GM19193 (cell line): ENCODE data around the gene DUSP9.

Experiments
- POLR2A ChIP-seq: IDR thresholded peaks from 4 replicates; pipeline ENCODE4 v1.6.1; 2011; ENCODE audit not compliant: insufficient read depth, insufficient read length; ENCODE audit errors: extremely low read depth

The DUSP9 gene, protein sequence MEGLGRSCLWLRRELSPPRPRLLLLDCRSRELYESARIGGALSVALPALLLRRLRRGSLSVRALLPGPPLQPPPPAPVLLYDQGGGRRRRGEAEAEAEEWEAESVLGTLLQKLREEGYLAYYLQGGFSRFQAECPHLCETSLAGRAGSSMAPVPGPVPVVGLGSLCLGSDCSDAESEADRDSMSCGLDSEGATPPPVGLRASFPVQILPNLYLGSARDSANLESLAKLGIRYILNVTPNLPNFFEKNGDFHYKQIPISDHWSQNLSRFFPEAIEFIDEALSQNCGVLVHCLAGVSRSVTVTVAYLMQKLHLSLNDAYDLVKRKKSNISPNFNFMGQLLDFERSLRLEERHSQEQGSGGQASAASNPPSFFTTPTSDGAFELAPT

DNA sequence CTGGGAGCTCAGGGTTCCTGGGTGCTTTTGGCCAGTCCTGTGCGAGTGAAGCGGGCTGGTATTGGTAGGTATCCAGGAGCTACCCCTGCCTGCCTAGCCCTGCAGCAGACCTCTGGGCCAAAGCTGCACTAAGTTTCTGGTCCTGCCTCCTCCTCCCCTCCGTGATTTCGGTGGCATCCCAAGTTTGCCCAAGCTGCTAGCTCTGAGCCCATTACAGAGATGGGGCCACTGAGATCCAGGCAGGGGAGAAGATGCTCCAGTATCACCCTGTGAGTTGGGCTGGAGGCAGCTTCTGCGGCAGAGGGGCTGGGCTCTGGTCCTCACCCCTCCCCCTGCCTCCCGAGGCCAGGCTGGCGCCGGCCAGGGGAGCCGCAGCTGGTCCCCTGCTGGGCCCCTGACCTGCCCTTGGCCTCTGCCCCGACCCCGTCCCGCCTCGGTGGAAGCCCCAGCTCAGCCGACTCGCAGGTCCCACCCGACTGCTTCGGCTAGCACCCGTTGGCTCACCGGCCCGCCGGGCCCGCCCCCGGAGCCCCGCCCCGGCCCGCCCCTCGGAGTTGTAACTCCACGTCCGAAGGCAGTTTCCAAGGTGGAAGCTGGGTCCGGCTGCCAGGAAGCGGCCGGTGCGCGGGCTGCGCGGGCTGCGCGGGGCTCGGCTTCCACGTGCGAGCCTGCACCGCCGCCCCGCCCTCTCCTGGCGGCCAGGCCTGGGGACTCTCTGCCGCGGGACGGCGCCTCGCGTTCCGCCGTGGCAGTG lies at the start of gene DUSP9:
Gene DUSP9 (plus strand): TSS at position 584 of the 754 bp plus-strand sequence. CDS start 751 bp downstream, outside the sequence.
- TF ChIP-seq POLR2A: no peak

- TF ChIP-seq POLR2A: peak; percentile 43
Observed at GRCh38 chrX:153598541-153599191, 48.3 kb upstream of the DUSP9 start, which contains the start of gene CCNQ. Gene CCNQ (minus strand): TSS chrX:153599139. CDS start chrX:153599073, 66 bp downstream.

- no peak for TF ChIP-seq POLR2A
Observed at GRCh38 chrX:153599192-153600031, 47.6 kb upstream of the DUSP9 start.

DNA sequence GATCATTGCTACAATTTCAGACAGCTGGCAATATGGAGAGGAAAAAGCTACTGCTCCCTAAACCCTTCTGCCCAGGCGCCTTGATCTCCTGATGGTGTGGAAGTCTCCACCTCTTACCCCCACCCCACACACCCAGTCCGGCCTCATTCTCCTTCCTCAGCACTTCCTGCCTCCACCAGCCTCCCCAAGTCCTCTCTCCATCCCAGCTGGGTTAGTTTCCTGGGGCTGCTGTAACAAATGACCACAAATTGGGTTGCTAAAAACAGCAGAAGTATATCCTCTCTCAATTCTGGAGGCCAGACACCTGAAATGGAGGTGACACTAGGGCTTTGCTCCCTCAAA lies 47.0 kb upstream of the DUSP9 start:
- TF ChIP-seq POLR2A: no peak

DNA sequence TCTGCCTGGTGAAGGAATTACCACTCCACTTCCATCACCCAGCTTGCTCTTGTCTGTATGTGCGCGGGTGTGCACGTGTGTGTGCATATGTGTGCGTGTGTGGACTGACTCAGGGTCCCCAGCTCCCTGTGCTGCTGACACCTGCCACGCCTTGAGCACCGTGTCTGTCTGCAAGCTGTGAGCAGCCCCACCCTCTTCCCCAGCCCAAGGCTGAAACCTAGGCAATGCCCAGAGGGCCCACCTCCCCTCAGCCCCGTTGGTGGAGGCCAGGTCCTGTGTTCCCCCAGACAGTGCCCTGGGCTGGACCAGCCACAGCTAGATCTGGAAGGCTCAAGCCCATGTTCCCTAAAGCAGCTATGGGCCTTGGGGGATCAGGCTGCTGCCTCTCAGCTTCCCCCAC lies 46.1 kb upstream of the DUSP9 start:
- TF ChIP-seq POLR2A: no peak

DNA sequence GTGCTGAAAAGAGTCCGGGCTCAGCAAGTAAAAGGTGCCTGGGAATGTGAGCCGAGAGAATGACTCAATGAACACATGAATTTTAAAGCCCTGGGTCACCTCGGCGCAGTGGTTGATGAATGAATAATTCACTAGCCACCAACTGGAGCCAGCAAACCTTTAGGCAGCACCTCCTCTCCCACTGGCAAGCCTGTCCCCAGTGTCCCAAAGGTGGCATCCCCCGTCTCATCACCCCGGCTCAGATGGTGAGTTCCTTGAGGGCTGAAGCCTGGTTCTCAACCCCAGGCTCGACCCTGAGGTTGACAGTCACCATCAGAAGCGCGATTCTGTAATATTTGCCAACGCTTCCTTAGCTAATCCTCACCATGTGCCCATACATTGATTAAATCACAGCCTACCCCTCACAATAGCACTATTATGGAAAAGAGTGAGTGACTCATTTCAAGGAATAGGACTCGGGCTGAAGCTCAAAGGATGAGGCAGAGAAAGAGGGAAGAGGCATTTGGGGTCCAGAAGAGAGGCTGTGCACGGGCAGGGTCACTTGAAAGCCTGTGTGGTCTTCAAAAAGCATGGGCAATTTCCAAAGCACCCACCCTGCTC lies 45.4 kb upstream of the DUSP9 start:
- TF ChIP-seq POLR2A: no peak

GRCh38 chrX:153602601-153603000 lies 44.4 kb upstream of the DUSP9 start:
- no peak for TF ChIP-seq POLR2A

DNA sequence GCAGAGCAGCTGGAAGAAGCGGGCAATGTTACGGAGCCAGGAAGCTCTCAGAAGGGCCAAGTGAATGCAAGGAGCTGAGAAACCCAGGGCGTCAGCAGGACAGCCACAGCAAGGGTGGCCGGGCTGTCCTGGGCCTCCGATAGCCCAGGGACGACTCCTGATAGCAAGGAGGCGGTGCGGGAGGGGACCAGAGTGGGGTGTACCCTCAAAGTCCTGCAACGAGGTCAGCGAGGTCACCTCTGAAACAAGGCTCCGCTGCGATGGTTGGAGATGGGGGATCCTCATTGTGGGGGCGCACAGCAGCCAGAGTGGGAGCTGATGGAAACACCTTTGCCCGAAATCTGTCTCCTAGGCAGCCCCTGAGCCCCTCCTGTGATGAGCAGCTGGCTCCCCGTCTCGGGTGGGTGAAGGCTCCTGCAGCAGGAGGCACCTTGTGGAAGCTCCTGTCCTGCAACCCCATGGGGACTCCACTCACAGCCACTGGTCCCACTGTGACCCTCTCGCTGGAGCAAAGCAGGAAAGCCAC lies 43.8 kb upstream of the DUSP9 start:
- TF ChIP-seq POLR2A: no peak

GRCh38 chrX:153606503-153606902 lies 40.5 kb upstream of the DUSP9 start:
- no peak for TF ChIP-seq POLR2A

- no peak for TF ChIP-seq POLR2A
Observed at GRCh38 chrX:153608376-153608775, 38.6 kb upstream of the DUSP9 start.

GRCh38 chrX:153608806-153609205 lies 38.2 kb upstream of the DUSP9 start:
- no peak for TF ChIP-seq POLR2A

GRCh38 chrX:153609917-153610835 lies 36.8 kb upstream of the DUSP9 start:
- TF ChIP-seq POLR2A: no peak

GRCh38 chrX:153610836-153611213 lies 36.2 kb upstream of the DUSP9 start:
- TF ChIP-seq POLR2A: no peak
